Bronchial smooth muscle cell (primary cell): Measurements from ENCODE around the gene SIGLEC10. TPM values are rescaled to one million over a fixed set of nuclear protein-coding genes. Genes with fewer than 3 reads are reported as not detected.

ENCODE experiments used
- total RNA-seq: library from RNA; depleted of rRNA; stranded (reverse); fragments of >200 nt; gene quantifications from 2 replicates; pipeline ENCODE4 v1.2.1, GENCODE V29; 2014

The SIGLEC10 gene, protein sequence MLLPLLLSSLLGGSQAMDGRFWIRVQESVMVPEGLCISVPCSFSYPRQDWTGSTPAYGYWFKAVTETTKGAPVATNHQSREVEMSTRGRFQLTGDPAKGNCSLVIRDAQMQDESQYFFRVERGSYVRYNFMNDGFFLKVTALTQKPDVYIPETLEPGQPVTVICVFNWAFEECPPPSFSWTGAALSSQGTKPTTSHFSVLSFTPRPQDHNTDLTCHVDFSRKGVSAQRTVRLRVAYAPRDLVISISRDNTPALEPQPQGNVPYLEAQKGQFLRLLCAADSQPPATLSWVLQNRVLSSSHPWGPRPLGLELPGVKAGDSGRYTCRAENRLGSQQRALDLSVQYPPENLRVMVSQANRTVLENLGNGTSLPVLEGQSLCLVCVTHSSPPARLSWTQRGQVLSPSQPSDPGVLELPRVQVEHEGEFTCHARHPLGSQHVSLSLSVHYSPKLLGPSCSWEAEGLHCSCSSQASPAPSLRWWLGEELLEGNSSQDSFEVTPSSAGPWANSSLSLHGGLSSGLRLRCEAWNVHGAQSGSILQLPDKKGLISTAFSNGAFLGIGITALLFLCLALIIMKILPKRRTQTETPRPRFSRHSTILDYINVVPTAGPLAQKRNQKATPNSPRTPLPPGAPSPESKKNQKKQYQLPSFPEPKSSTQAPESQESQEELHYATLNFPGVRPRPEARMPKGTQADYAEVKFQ
- total RNA-seq: not detected in 2 replicates

DNA sequence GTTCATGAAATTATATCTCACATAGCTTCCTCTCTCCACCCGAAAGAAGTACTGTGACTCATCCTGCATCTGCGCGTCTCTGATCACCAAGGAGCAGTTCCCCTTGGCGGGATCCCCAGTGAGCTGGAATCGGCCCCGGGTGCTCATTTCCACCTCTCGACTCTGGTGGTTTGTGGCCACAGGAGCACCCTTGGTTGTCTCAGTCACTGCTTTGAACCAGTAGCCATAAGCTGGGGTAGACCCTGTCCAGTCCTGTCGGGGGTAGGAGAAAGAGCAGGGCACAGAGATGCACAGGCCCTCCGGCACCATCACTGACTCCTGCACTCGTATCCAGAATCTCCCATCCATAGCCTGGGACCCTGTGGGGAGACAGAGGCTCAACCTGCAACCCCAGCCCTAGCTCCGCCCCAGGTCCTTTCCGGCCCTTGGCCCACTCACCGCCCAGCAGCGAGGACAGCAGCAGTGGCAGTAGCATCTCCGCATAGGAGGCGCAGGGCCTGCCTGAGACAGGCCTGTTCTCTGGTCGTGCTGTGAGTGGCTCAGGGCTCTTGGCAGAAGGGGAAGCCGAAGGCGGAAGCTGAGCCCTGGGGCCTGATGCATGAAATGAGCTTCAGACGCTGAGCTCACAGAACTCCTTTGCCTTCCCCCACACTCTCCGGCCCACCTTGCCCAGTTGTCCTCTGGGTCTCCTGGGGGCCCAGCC lies at the start of gene SIGLEC10:
Gene SIGLEC10, minus strand, starts transcription at position 536 of the 703 bp plus-strand sequence. Its CDS starts 61 bp downstream, at position 475.

DNA sequence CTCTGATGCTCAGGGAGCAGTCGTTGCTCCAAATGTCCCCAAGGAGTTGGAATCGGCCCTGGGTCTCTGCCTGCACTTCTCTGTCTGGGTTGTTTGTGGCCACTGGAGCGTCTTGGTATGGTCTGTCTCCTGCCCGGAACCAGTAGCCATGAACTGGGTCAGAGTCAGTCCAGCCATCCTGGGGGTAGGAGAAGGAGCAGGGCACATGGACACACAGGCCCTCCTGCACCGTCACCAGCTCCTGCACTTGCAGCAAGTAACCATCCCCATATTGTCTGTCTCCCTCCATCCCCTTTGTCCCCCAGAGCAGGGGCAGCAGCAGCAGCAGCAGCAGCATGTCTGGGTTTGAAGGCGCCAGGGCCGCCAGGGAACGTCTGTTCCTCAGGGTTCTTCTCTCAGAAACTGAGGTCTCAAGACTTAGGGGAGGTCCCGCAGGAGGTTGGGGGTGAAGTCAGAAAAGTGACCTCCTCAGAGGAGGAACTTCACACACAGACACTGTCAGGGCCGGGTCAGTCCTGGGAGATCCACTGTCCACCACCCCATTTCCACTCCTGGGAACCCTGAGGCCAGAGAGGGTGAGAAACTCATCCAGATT lies 40.7 kb upstream of the SIGLEC10 start, which contains the start of gene SIGLEC8:
Gene SIGLEC8, minus strand, starts transcription at position 404 of the 595 bp plus-strand sequence. Its CDS starts 67 bp downstream, at position 337.

DNA sequence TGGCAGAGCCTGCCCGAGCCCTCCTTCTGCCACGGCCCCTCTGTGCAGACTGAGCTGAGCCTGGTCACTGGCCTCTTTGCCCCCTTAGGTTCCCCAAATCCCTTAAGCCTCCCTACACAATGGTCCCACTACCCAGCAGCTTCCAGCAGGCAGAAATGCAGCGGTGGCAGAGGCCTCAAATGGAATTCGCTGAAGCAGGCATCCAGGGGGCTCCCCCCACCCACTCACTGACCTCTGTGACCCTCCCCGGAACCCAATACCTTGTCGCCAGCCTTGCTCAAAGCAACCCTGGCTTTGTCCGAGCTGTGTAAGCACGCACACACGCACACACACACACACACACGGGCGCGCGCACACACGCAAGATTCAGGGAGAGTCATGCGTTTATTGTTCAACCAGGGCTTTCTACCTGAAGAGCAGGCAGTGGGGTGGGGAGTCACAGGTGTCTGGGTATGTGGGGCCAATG lies 29.5 kb downstream of the SIGLEC10 start, which contains the start of gene LIM2:
Gene LIM2, minus strand, starts transcription at position 51 of the 466 bp plus-strand sequence. CDS start 531 bp downstream, outside the sequence.

DNA sequence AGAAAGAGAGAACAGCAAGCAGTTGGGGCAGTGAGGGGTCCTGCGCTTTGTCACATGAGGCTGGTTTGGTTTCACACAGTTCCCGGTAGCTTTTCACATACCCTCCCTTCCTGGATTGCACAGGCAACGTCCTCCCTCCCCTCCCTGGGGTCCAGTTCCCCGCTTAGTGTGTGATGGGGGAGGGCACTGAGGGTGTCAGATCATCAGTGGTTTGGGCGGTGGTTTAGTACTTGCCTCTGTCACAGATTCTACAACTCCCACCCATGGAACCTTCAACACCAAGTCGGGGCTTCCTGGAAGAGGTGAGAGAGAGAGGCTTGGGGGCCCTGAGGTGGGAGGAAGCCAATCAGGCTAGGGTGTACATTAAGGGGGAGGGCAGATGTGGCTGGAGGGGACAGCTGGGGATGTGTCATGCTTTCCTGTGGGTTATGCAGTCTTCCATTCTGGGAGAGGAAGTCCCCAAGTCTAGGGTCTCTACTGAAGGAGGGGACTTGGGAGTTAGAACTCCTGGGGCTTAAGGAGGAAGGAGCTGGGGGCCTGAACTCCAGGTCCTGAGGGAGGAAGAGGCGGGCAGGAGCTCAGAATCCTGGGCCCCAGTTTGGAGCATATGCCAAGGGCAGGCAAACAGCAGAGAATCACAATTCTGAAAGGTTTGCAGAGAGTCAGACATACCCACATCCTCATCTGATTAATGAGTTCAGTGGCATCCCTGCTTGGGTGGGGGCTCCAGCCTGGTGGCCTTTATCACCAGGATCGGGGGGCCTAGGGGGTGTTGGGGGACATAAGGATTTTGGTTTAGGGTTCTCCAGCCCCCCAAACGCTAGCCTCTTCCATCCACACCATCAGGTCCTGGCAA lies 44.6 kb downstream of the SIGLEC10 start, which contains the start of gene NKG7:
Gene NKG7, minus strand, starts transcription at position 6 of the 856 bp plus-strand sequence. CDS start 119 bp downstream, outside the sequence.

DNA sequence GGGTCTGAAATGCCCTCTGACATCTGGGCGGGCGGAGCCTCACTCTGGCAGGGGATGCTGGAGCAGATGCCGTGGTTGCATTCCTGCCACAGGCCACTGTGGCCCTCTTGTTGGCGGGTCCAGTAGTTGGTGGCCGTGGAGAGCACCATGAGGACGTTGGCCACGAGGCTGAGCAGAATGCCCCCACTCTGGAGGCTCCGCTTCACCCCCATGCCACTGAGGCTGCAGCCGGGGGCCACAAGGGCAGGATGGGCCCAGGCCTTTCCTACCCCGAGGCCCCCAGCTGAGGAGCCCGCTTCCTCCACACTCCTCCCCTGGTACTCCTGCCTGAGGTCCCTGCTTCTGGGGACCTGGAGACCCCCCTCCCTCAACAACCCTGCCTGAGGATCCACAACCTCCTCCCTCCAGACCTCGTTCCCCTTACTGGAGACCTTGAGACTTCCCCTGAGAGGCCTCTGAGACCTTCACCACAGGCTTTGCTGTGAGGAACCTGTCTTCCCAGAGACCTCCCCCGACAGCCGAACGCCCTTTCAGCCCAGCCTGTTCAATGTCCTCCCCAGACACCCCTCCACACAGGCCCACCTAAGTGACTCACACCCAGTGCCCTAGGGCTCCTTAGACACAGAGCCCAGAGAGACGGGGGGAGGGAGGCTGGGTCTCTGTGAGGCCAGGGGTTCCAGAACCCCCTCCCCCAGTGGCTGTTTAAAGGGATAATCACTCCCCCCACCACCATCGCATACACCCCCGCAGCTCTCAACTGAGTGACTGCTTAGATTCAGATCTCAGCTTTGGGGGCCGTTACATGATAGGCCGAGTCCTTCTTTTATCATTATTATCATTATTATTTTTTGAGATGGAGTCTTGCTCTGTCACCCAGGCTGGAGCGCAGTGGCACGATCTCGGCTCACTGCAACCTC lies 48.8 kb downstream of the SIGLEC10 start, which contains the start of gene CLDND2:
Gene CLDND2, minus strand, starts transcription at position 638 of the 917 bp plus-strand sequence. Its CDS starts 426 bp downstream, at position 212.

DNA sequence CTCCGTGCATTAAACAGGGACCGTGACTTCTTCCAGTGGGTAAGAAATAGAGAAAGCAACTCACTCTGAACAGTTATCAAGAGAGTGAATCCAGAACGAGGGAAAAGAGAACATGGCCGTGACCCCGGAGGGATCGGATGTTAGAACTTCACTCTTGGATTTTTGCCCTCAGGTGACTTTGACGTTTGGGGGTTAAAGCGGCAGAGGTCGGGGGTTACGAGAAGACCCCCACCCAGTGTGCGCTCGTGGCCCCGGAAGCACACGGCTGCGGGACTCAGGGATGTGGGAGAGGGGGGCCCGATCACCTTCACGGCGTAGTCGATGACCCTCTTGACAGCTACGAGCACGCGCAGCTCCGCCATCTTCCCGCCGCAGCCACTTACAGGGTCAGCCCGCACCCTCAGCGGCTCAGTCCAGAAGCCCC lies 51.5 kb downstream of the SIGLEC10 start, which contains the start of gene ETFB:
Gene ETFB, minus strand, starts transcription at position 424 of the 424 bp plus-strand sequence. Its CDS starts 62 bp downstream, at position 362.

Other genes starting within 250 kb of the SIGLEC10 start
- not detected in 2 replicates for gene CD33, start 192.6 kb downstream of the SIGLEC10 start, total RNA-seq
- gene SIGLECL1, start 166.6 kb downstream of the SIGLEC10 start, total RNA-seq: not detected in 2 replicates
- gene IGLON5, start 106.0 kb downstream of the SIGLEC10 start, total RNA-seq: not detected in 2 replicates
- 0.32 and 0.43 TPM in 2 replicates for gene VSIG10L, start 75.5 kb downstream of the SIGLEC10 start, total RNA-seq
- 405 and 442 TPM in 2 replicates for gene ETFB, start 51.3 kb downstream of the SIGLEC10 start, total RNA-seq
- gene CLDND2, start 48.6 kb downstream of the SIGLEC10 start, total RNA-seq: not detected in 2 replicates
- not detected in 2 replicates for gene NKG7, start 45.0 kb downstream of the SIGLEC10 start, total RNA-seq
- not detected in 2 replicates for gene LIM2, start 29.7 kb downstream of the SIGLEC10 start, total RNA-seq
- gene C19orf84, start 27.1 kb downstream of the SIGLEC10 start, total RNA-seq: not detected in 2 replicates
- gene SIGLEC8, start 40.8 kb upstream of the SIGLEC10 start, total RNA-seq: not detected in 2 replicates
- gene CEACAM18, start 60.9 kb upstream of the SIGLEC10 start, total RNA-seq: not detected in 2 replicates
- not detected in 2 replicates for gene SIGLEC12, start 84.2 kb upstream of the SIGLEC10 start, total RNA-seq
- not detected in 2 replicates for gene SIGLEC6, start 114.0 kb upstream of the SIGLEC10 start, total RNA-seq
- gene ZNF175, start 153.6 kb upstream of the SIGLEC10 start, total RNA-seq: 3.0 and 3.1 TPM in 2 replicates
- not detected in 2 replicates for gene SIGLEC5, start 212.8 kb upstream of the SIGLEC10 start, total RNA-seq
- not detected in 2 replicates for gene SIGLEC14, start 229.2 kb upstream of the SIGLEC10 start, total RNA-seq